Upper lobe of left lung (tissue), 4 donors: ENCODE results near the gene CACNA1A.

Experiments used
- POLR2A ChIP-seq, 4 donors: fragments of 450-650 bp; IDR thresholded peaks; one replicate each; pipeline ENCODE4 v1.5.1; 2016 to 2017; ENCODE audit warnings: antibody characterized with exemption in 4 of 4, mild to moderate bottlenecking in 2 of 4
- TF ChIP-seq, protein P1 (sequence below), 6 experiments: fragments of 450-650 bp in 4 of 6; fragments of 200-600 bp in 2 of 6; sonication (generic) in 2 of 6; IDR thresholded peaks; one replicate each; pipeline ENCODE4 v1.5.1; 2016 to 2019; ENCODE audit warnings: antibody characterized with exemption in 6 of 6

DNA sequence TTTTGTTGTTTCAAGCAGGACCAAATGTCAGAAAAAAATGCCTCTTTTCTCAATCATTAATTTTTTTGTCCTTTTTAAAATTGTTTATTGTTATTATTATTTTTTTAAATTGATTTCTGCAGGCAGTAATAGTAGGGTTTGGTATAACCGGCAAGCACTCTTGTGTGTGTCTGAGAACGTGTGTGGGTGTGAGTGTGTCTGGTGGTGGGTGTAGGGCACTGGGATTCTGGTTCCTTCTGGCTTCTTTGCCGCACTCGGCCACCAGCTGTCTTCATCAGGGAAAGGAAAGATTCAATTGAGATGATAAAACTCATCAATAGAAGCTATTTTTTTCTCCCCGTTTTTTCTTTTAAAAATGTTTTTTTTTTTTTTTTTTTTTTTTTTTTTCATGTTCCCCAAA lies 299.7 kb downstream of the CACNA1A start:
- TF ChIP-seq, protein P1, sequence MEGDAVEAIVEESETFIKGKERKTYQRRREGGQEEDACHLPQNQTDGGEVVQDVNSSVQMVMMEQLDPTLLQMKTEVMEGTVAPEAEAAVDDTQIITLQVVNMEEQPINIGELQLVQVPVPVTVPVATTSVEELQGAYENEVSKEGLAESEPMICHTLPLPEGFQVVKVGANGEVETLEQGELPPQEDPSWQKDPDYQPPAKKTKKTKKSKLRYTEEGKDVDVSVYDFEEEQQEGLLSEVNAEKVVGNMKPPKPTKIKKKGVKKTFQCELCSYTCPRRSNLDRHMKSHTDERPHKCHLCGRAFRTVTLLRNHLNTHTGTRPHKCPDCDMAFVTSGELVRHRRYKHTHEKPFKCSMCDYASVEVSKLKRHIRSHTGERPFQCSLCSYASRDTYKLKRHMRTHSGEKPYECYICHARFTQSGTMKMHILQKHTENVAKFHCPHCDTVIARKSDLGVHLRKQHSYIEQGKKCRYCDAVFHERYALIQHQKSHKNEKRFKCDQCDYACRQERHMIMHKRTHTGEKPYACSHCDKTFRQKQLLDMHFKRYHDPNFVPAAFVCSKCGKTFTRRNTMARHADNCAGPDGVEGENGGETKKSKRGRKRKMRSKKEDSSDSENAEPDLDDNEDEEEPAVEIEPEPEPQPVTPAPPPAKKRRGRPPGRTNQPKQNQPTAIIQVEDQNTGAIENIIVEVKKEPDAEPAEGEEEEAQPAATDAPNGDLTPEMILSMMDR (IDR thresholded peaks at IDR 0.05), result no peak
- TF ChIP-seq POLR2A (IDR thresholded peaks at IDR 0.05), result no peak
